ENCODE measurements around the gene FANCD2.
"Not testable (repeated sequence)": the region's sequence is repeated elsewhere in the genome, so short reads cannot be mapped to it uniquely, and the experiment has no call there.

The FANCD2 gene

DNA sequence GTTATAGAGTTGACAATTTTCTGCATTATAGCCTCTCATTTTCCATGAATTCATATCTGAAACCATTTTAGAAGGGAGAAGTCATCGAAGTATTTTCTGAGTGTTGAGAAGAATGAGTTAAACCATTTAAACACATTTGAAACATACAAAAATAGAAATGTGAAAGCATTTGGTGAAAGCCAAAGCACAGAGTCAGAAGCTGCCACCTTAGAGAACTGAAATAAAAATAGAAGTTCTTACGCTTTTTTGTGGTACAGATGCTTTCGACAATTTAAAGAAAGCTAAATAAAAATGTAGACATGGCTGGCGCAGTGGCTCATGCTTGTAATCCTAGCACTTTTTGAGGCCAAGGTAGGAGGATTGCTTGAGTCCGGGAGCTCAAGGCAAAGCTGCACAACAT, 72.8 kb downstream of the FANCD2 start:
- DNase-seq (ENCODE audit: low read depth, low spot score), result no peak

DNA sequence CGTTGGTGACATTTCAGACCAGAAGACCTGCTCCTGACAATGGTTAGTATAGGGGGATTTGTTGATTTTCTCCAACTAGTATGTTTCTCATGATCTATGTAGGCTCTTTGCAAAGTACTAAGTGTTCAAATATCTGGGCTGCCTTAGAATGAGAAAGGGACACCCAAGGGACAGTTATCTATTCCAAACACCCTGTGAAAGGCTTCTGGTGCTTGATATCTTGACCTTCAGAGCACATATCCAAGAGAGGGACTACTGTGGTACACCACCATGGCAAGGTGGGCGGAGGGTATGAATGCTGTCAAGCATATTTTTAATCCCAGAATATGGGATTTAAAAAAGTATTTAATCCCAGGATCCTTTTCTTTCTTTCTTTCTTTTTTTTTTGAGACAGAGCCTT, 80.7 kb downstream of the FANCD2 start:
- DNase-seq (ENCODE audit: low read depth, low spot score), result no peak

DNA sequence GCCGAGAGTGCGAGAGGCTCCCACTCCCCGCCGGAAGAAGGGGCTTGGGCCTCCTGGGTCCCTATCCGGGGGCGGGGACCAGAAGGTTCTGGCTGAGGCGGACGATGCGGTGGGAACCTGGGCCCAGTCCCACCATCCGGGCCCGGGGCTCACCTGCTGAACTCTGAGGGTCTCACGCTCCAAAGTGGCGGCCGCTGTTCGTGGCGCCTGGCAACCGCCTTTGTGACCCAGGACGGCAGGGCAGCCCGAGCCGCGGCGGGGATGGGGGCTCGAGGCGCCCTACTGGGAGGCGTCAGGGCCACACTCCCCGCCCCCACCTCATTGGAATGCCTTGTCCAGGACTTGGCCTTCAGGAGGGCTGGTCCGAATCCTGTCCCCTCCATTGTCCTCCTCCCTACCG, 81.9 kb downstream of the FANCD2 start, which contains the start of gene FANCD2OS:
TSS of gene FANCD2OS (minus strand) at position 165 of the 400 bp plus-strand sequence. CDS start 3,481 bp downstream, outside the sequence.
- no peak for DNase-seq (ENCODE audit: low read depth, low spot score)

DNA sequence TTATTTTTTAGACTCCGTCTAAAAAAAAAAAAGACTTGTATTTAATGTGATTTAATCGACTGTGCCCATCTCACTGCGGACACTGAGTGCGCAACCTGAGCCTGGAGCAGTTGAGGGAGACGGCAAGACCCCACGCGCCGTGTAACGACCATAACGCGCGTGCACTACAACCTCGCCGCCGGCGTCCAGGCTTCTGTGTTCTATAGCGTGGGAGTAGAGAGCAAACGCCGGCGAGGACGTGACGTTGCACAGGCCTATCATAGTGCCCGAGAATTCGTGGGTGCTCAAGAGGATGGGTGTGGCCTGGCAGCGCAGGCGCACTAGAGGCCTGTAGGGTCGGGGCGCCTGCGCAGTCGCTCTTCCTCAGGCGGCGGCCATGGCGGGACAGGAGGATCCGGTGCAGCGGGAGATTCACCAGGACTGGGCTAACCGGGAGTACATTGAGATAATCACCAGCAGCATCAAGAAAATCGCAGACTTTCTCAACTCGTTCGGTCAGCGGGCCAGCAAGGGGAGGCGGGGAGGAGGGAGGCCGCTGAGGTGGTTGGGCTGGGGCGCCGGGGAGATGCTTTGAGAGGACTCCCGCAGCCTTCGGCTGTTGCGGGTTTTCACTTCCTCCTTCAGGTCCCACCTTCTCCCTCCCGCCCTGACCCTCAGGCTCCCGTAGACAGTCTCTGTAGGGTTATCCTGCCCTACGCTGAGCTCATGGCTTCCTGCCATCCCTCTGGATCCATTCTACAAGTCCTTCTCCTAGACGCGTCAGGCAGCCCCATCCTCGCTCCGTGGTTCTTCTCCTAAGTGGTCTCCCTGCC, 89.3 kb downstream of the FANCD2 start, which contains the start of gene BRK1:
TSS of gene BRK1 (plus strand) at position 350 of the 812 bp plus-strand sequence. CDS start at position 377, 27 bp downstream.
- peak; percentile 90 for DNase-seq (ENCODE audit: low read depth, low spot score)

DNA sequence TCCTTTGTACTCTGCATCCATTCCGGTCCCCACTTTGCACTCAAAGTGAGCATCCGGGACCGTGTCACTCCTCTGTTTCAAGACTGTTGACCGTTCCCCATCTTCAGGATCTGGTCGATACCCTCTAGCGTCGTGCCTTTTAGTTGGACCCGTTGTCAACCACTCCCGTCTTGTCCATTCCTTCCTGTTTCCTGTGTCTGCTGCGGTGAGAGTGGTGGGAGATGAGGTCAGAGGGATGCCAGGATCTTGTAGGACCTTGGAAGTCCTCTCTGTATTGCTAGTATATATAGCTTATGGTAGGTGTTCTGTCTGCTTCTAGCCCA, 89.9 kb downstream of the FANCD2 start:
- peak; percentile 0 for DNase-seq (ENCODE audit: low read depth, low spot score)

DNA sequence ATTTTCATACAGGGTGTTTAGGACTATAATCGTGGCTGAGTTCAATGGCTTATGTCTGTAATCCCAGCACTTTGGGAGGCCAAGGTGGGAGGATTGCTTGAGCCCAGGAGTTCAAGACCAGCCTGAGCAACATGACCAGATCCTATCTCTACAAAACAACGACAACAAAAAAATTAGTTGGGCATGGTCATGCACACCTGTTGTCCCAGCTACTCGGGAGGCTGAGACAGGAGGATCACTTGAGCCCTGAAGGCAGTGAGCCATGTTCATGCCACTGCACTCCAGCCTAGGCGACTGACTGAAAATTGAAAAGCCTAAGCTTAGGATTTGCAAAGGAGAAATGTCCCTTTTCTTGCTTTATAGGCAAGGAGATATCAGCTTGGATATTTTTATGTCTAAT, 90.7 kb downstream of the FANCD2 start:
- DNase-seq (ENCODE audit: low read depth, low spot score), result no peak

DNA sequence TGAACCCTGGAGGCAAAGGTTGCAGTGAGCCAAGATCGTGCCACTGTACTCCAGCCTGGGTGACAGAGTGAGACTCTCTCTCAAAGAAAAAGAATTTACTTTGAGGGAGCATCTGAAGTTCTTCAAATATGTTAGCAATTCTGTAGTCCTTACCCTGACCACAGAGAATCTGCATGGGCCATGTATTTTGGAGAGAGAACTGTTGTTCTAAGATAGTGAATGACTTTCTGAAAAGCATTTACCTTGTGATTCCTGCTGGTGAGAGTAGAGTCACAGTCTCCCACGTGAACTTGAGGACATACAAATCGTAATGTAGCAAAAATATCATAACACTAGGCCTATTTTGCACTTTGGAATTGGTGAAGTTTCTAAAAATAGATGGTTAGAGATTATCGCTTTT, 93.1 kb downstream of the FANCD2 start:
- DNase-seq (ENCODE audit: low read depth, low spot score), result no peak

DNA sequence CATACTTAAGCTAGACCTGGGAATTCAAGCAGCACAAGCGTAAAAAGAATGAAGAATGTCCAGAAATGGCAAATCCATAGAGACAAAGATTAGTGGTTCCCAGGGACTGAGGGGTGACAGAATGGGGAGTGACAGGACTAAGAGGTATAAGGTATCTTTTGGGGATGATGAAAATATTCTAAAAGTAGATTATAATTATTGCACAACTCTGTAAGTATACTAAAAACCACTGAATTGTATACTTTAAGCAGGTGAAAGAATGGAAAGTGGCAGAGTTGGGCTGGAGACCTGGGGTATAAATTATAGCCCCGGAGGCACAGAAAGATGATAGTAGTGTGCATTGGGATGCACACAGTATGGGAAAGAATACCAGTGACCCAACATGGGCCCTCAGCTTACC, 94.8 kb downstream of the FANCD2 start:
- DNase-seq (ENCODE audit: low read depth, low spot score), result no peak

DNA sequence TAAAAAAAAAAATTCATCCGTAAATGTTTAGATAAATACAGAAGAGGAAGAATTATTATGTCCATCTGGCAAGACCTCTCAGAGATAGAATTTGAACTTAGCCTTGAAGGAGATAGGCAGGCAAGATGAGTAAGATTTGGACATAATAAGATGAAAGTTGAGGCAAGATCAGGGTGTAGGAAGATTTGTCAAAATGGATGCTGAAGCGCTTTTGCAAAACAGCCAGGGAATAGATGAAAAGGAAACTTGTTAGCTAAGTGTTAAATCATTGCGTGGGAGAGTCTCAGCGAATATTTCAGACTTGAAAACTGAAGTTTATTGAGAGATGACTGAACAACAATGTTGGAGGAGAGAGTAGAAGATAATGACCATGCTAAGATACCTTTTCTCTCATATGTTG, 96.5 kb downstream of the FANCD2 start:
- no peak for DNase-seq (ENCODE audit: low read depth, low spot score)

DNA sequence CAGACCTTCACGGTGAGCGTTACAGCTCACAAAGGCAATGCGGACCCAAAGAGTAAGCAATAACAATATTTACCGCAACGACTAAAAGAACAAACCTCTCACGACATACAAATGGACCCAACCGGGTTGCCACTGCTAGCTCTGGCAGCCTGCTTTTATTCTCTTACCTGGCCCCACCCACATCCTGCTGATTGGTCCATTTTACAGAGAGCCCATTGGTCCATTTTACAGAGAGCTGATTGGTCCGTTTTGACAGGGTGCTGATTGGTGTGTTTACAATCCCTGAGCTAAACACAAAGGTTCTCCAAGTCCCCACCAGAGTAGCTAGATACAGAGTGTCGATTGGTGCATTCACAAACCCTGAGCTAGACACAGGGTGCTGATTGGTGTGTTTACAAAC, 109.6 kb downstream of the FANCD2 start:
- DNase-seq (ENCODE audit: low read depth, low spot score), result not testable (repeated sequence)

DNA sequence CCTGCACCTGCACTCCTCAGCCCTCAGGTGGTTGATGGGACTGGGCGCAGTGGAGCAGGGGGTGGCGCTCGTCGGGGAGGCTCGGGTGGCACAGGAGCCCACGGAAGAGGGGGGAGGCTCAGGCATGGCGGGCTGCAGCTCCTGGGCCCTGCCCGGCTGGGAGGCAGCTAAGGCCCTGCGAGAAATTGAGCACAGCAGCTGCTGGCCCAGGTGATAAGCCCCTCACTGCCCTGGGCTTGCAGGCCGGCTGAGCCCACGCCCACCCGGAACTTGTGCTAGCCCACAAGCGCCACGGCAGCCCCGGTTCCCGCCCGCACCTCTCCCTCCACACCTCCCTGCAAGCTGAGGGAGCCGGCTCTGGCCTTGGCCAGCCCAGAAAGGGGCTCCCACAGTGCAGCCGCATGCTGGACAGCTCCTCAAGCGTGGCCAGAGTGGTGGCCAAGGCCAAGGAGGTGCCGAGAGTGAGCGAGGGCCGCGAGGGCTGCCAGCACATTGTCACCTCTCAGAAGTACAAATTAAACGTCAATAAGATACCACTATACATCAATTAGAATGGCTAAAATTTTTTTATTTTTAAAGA, 110.3 kb downstream of the FANCD2 start:
- DNase-seq (ENCODE audit: low read depth, low spot score), result no peak

DNA sequence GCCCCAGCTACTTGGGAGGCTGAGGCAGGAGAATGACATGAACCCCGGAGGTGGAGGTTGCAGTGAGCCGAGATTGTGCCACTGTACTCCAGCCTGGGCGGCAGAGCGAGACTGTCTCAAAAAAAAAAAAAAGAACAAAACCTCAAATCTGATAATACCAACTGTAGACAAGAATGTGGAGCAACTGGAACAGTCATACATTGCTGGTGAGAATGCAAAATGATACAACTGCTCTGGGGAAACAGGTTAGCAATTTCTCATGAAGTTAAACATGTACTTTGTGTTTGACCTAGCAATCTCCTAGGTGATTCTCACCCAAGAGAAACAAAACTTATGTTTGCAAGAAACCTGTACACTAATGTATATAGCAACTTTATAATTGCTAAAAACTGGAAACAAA, 110.9 kb downstream of the FANCD2 start:
- no peak for DNase-seq (ENCODE audit: low read depth, low spot score)

DNA sequence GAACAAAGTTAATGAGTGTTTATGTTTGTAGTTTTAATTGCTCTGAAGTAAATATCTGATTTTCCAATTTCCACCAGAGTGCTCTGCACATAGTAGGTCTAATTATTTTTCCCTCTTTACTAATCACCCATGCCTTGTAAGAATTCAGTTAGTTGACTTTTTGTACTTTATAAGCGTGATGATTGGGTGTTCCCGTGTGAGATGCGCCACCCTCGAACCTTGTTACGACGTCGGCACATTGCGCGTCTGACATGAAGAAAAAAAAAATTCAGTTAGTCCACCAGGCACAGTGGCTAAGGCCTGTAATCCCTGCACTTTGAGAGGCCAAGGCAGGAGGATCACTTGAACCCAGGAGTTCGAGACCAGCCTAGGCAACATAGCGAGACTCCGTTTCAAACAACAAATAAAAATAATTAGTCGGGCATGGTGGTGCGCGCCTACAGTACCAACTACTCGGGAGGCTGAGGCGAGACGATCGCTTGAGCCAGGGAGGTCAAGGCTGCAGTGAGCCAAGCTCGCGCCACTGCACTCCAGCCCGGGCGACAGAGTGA, 114.8 kb downstream of the FANCD2 start:
- no peak for DNase-seq (ENCODE audit: low read depth, low spot score)

DNA sequence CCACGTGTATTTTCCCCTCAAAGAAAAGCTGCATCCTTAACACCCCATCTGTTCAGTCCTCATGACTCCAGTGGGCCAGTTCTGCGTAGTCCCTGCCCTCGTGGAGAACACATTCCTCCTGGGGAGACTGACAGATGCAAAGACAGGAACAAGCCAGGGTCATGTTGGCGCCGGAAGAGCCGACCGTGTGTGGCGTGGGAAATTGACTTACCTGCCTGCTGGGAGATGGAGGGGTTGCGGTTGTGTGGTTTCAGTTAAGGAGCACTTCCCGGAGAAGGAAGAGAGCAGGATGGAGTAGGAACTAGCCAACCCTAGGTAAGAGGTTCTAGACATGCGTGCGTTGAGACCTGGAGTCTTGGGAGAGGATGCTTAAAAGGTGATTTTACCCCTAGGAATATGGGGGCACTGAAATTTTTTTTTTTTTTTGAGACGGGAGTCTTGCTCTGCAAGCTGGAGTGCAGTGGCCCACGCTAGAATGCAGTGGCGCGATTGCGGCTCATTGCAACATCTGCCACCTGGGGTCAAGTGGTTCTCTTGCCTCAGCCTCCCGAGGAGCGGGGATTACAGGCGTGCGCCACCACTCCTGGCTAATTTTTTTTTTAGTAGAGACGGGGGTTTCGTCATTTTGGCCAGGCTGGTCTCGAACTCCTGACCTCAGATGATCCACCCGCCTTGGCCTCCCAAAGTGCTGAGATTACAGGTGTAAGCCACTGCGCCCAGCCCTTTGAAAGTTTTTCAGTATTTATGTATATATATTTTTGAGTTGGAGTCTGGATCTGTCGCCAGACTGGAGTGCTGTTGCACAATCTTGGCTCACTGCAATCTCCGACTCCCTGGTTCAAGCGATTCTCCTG, 116.7 kb downstream of the FANCD2 start:
- no peak for DNase-seq (ENCODE audit: low read depth, low spot score)

DNA sequence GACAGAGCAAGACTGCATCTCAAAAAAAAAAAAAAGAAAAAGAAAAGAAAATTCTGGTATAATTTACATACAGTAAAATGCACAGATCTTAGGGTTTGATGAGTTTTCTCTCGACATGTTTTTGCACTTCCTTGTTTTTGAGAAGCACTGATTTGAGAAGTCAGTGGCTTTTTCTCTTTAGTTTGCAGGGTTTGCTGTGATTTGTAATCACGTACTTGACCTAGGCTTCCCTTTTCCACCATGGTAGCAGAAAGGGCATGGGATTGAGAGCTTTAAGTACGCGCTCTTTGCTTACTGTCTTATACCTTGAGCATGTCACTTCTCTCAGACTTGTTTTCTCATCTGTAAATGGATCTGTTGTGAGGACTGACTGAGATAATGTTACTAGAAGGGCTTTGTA, 119.4 kb downstream of the FANCD2 start:
- DNase-seq (ENCODE audit: low read depth, low spot score), result no peak

DNA sequence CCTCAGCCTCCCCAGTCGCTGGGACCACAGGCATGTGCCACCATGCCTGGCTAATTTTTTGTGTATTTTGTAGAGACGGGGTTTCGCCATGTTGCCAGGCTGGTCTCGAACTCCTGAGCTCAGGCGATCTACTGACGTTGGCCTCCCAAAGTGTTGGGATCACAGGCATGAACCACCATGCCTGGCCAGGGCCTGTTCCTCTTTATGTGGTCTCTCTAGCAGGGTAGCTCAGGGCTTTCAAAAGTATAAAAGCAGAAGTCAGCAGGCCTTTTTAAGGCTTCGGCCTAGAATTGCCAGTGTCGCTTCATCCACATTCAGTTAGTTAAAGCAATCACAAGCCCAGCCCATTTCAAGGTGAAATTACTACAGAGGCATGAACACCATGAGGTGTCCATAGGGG, 123.0 kb downstream of the FANCD2 start:
- DNase-seq (ENCODE audit: low read depth, low spot score), result no peak

DNA sequence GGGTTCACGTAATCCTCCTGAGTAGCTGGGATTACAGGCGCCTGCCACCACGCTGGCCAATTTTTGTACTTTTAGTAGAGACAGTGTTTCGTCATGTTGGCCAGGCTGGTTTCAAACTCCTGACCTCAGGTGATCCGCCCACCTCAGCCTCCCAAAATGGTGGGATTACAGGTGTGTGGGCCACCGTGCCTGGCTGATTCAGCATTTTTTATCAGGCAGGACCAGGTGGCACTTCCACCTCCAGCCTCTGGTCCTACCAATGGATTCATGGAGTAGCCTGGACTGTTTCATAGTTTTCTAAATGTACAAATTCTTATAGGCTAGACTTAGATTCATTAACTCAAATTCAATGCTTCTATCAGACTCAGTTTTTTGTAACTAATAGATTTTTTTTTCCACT, 124.8 kb downstream of the FANCD2 start:
- DNase-seq (ENCODE audit: low read depth, low spot score), result no peak

Measured in smooth muscle cell of the brain vasculature (primary cell).